GM12878 (cell line): Measurements from ENCODE around the gene KLHL25. TPM values are rescaled to one million over a fixed set of nuclear protein-coding genes. Genes with fewer than 3 reads are reported as not detected.

ENCODE experiments used
- ATAC-seq: fragments of 200-7000 bp; cut with Tn5 transposase; 3 replicates; pipeline ENCODE4 v1.9.1; 2020; ENCODE audit warnings: mild to moderate bottlenecking, moderate library complexity
- BruUV-seq: library from RNA; stranded (reverse); fragments of 400-500 nt; replicated peaks from 2 replicates; lab custom pipeline; 2021; lab: Mats Ljungman, UMichigan
- CTCF ChIA-PET: fragments of 300-600 bp; sonication (Branson Sonifier 250); formaldehyde crosslinking; extraction: SDS; loops from one replicate; lab custom pipeline; 2021; ENCODE audit warnings: inconsistent platforms; lab: Yijun Ruan, JAX
- POLR2A ChIA-PET: fragments of 350-600 bp; formaldehyde crosslinking; extraction: SDS; loops from one replicate; lab custom pipeline; 2021; ENCODE audit warnings: inconsistent platforms; lab: Charles Lee
- RAD21 ChIA-PET: fragments of 300-600 bp; sonication (Branson Sonifier 250); formaldehyde crosslinking; loops from one replicate; lab custom pipeline; 2023; ENCODE audit warnings: antibody characterized with exemption; ENCODE audit not compliant: unreplicated experiment; lab: Charles Lee
- SMC1A ChIA-PET: fragments of 300-600 bp; sonication (Branson Sonifier 250); formaldehyde crosslinking; loops from one replicate; lab custom pipeline; 2023; ENCODE audit not compliant: unreplicated experiment, uncharacterized antibody; lab: Charles Lee
- DNase-seq: peaks from one replicate; pipeline ENCODE4 v3.0.0-alpha.2; 2011; ENCODE audit warnings: low read depth, low spot score
- FAIRE-seq: peaks from 3 replicates; lab custom pipeline; 2011; peaks lifted over from hg19 to GRCh38; lab: Jason Lieb, UNC
- H2AFZ ChIP-seq: 2 replicates; pipeline ENCODE4 v1.6.0; 2011; ENCODE audit warnings: low read depth, low read length, control low read depth; ENCODE audit not compliant: control insufficient read depth
- H3K27ac ChIP-seq: 2 replicates; pipeline ENCODE4 v1.5.1; 2011; ENCODE audit warnings: control low read depth; ENCODE audit not compliant: control insufficient read depth, insufficient read depth
- H3K27me3 ChIP-seq, 2 experiments: replicated peaks in 1 of 2; 2 replicates each; pipeline versions ENCODE4 v1.6.0 to v1.6.1; 2011; ENCODE audit warnings: low read length in 1 of 2; ENCODE audit not compliant: control insufficient read depth in 2 of 2, insufficient read depth in 2 of 2
- H3K36me3 ChIP-seq, 2 experiments: 2 replicates each; pipeline ENCODE4 v1.5.1; 2011; ENCODE audit warnings: low read length in 1 of 2; ENCODE audit not compliant: control insufficient read depth in 2 of 2, insufficient read depth in 2 of 2
- H3K4me1 ChIP-seq: 2 replicates; pipeline ENCODE4 v1.6.1; 2011; ENCODE audit warnings: mild to moderate bottlenecking, low read length, moderate library complexity, mixed read lengths; ENCODE audit not compliant: control insufficient read depth, insufficient read depth
- H3K4me2 ChIP-seq: 2 replicates; pipeline ENCODE4 v1.6.0; 2011; ENCODE audit warnings: control low read depth; ENCODE audit not compliant: control insufficient read depth, insufficient read depth
- H3K4me3 ChIP-seq: fragments of 200-600 bp; sonication (generic); 2 replicates; pipeline ENCODE4 v1.5.1; 2016
- H3K79me2 ChIP-seq: 2 replicates; pipeline ENCODE4 v1.6.0; 2011; ENCODE audit warnings: low read length; ENCODE audit not compliant: control insufficient read depth, insufficient read depth
- H3K9ac ChIP-seq: 2 replicates; pipeline ENCODE4 v1.8.0; 2011; ENCODE audit warnings: low read length, control low read depth, mixed read lengths; ENCODE audit not compliant: control insufficient read depth, insufficient read depth
- H3K9me3 ChIP-seq: replicated peaks from 3 replicates; pipeline ENCODE4 v1.5.1; 2011; ENCODE audit warnings: mild to moderate bottlenecking, low read length; ENCODE audit not compliant: control insufficient read depth, insufficient read depth
- H4K20me1 ChIP-seq: 2 replicates; pipeline ENCODE4 v1.6.0; 2011; ENCODE audit not compliant: control insufficient read depth, insufficient read depth
- CHD2 ChIP-seq: IDR thresholded peaks from 2 replicates; pipeline ENCODE4 v1.6.1; 2011; ENCODE audit warnings: low read depth, low read length, improper control_type of control experiment, borderline replicate concordance
- FOXM1 ChIP-seq: IDR thresholded peaks from 2 replicates; pipeline ENCODE4 v1.6.1; 2012; ENCODE audit warnings: low read depth, mild to moderate bottlenecking, inconsistent platforms, low read length, moderate library complexity
- HDAC2 ChIP-seq: fragments of 200-600 bp; sonication (generic); IDR thresholded peaks from 2 replicates; pipeline ENCODE4 v1.6.1; 2017
- JUND ChIP-seq: IDR thresholded peaks from 2 replicates; pipeline ENCODE4 v1.6.1; 2012; ENCODE audit warnings: low read depth, mild to moderate bottlenecking, low read length, improper control_type of control experiment, moderate library complexity
- MYC ChIP-seq: IDR thresholded peaks from 2 replicates; pipeline ENCODE4 v1.6.1; 2011; ENCODE audit warnings: mild to moderate bottlenecking, low read length, moderate library complexity, inconsistent platforms; ENCODE audit not compliant: insufficient read depth, insufficient replicate concordance, insufficient read length, severe bottlenecking
- NFYA ChIP-seq: IDR thresholded peaks from 2 replicates; pipeline ENCODE4 v1.6.1; 2011; ENCODE audit warnings: low read depth, mild to moderate bottlenecking, low read length, improper control_type of control experiment, borderline replicate concordance
- NR2C1 ChIP-seq: fragments of 450-650 bp; IDR thresholded peaks from 2 replicates; pipeline ENCODE4 v1.6.1; 2017; ENCODE audit warnings: antibody characterized with exemption, mild to moderate bottlenecking, moderate library complexity
- PML ChIP-seq: IDR thresholded peaks from 2 replicates; pipeline ENCODE4 v1.6.1; 2012; ENCODE audit warnings: low read length, inconsistent platforms
- RAD51 ChIP-seq: fragments of 450-650 bp; IDR thresholded peaks from 2 replicates; pipeline ENCODE4 v1.6.1; 2016; ENCODE audit warnings: moderate library complexity, mild to moderate bottlenecking, inconsistent platforms
- SIN3A ChIP-seq: IDR thresholded peaks from 2 replicates; pipeline ENCODE4 v1.6.1; 2012; ENCODE audit warnings: low read depth, low read length, improper control_type of control experiment
- SMARCA5 ChIP-seq: fragments of 450-650 bp; IDR thresholded peaks from 2 replicates; pipeline ENCODE4 v1.6.1; 2017; ENCODE audit warnings: mild to moderate bottlenecking
- SP1 ChIP-seq: IDR thresholded peaks from one replicate; pipeline ENCODE4 v1.6.1; 2011; ENCODE audit warnings: low read depth, low read length
- SREBF2 ChIP-seq: IDR thresholded peaks from 2 replicates; pipeline ENCODE4 v1.6.1; 2012; ENCODE audit warnings: mild to moderate bottlenecking, low read length
- WGBS: methylation state at CpG from one replicate; pipeline ENCODE4 v1.1.6; 2016; ENCODE audit warnings: low lambda C conversion rate; ENCODE audit not compliant: insufficient replicate concordance, insufficient coverage; ENCODE audit errors: missing lambda C conversion rate; 5-methylcytosine and 5-hydroxymethylcytosine counted together
- in situ Hi-C: fragments of 300-500 bp; cut with MboI; formaldehyde crosslinking; loops from 9 replicates; pipeline ENCODE4 v1.14.3; 2018; ENCODE audit warnings: mixed read lengths
- intact Hi-C: fragments of 100-400 bp; cut with micrococcal nuclease; formaldehyde crosslinking; loops from one replicate; pipeline ENCODE4 v1.14.2; 2022; ENCODE audit not compliant: unreplicated experiment
- polyA plus RNA-seq, 11 experiments: library from polyadenylated mRNA; depleted of rRNA in 4 of 11; unstranded in 6 of 11; stranded (reverse) in 5 of 11; fragments of >200 nt; fragmentation: Nextera tagmentation in 4 of 11; fragmentation: Illumina TruSeq in 1 of 11; extraction: Ambion mirVana in 4 of 11; extraction: Trizol in 1 of 11; gene quantifications; 1 replicate in 1 of 11; 2 replicates in 10 of 11; pipeline versions ENCODE4 v1.2.1 to v1.2.3, GENCODE V29; 2011 to 2016; ENCODE audit warnings: inconsistent platforms in 2 of 11, missing spikeins in 2 of 11, low read depth in 1 of 11
- total RNA-seq, 4 experiments: library from RNA; depleted of rRNA in 3 of 4; stranded (reverse); fragments of >200 nt in 3 of 4; fragmentation: Illumina TruSeq in 1 of 4; extraction: Trizol in 1 of 4; gene quantifications; 2 replicates each; pipeline versions ENCODE4 v1.2.1 to v1.2.3, GENCODE V29; 2013 to 2021

Gene KLHL25
- total and polyA plus RNA-seq, 10 of the 15 experiments (the other 5 are each of a cell fraction or from before 2014, with no cell fraction given), result 0.04 to 3.0 (median 2.1) TPM; not detected in 1

DNA sequence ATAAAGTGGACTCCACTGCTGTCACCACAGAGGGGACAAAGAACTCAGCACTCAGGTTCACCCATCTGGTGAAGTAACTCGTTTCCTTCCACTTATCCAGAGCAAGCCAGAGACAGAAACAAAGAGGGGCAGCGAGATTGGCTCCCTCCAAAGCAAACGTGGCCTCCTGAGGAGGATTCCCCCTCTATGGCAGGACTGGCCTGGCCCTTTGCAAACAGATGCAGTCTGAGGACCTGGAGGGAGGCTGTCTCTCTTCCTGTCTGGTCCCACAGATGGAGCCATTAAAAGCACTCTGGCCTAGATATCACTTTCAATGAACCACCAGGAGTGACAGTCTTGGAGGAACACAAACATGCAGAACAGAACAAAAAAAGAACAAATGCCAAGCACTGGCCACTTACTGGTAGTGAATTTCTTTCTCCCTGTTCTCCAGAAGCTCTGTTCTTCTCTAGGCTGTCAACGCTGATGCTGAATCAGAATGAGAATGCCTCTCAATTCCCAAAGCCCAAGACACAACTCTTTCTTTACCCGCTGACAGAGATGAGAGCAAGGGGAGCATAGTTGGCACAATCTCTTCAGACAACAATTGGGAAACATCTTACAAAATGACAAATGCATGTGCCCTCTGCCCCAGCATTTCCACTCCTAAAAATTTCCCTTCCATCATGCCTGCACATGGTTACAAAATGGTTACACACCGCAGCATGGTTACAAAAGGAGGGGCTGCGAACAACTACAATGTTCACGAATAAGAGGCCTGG, 14.3 kb downstream of the KLHL25 start (continued):
- no peak for TF ChIP-seq PML
- TF ChIP-seq JUND, result no peak
- no peak for TF ChIP-seq SP1
- no peak for TF ChIP-seq RAD51
- no peak for TF ChIP-seq MYC
- TF ChIP-seq SIN3A, result no peak
- TF ChIP-seq CHD2, result no peak

GRCh38 chr15:85779249-85779648, 15.5 kb downstream of the KLHL25 start:
- ChIA-PET SMC1A (interaction anchor here (1.1 kb wide), 1 partner anchor 49 kb away, joined by 3 read pairs; no protein-coding TSS in a partner anchor), CTCF (interaction anchor here (2.6 kb wide), 1 partner anchor 10 kb away, joined by 8 read pairs; no protein-coding TSS in a partner anchor), RAD21 (no interaction called here), POLR2A (no interaction called here)
- in situ Hi-C loops, result no loop called here
- no peak overlapping the region for H3K9ac ChIP-seq
- no peaks in the 10 kb centered on the region; the same call in 1 of the 2 replicates for H4K20me1 ChIP-seq
- FAIRE-seq (no peak), ATAC-seq (no peak), DNase-seq (no peak)
- BruUV-seq, result no TSS peak
- H3K4me2 ChIP-seq, result no peak overlapping the region
- no peaks in the 10 kb centered on the region for H3K27me3 ChIP-seq
- no peaks in the 10 kb centered on the region for H3K9me3 ChIP-seq
- H3K4me3 ChIP-seq, result no peak overlapping the region
- intact Hi-C loops, result no loop called here
- no peak overlapping the region for H3K27ac ChIP-seq
- no peaks in the 10 kb centered on the region for H3K79me2 ChIP-seq
- TF ChIP-seq HDAC2 (no peak), NR2C1 (no peak), NFYA (no peak), SREBF2 (no peak), SMARCA5 (no peak), FOXM1 (no peak)
- H3K36me3 ChIP-seq, result no peaks in the 10 kb centered on the region
- 88% methylated on average over 1 of the region's 1 CpG for WGBS
- no peak overlapping the region for H2AFZ ChIP-seq
- no peaks in the 10 kb centered on the region for H3K4me1 ChIP-seq
